A549 (cell line): ENCODE measurements around the gene TGIF1.

ENCODE experiments used
- BHLHE40 ChIP-seq: IDR thresholded peaks from 2 replicates; pipeline ENCODE4 v1.6.1; 2012; ENCODE audit warnings: low read depth, low read length, inconsistent platforms
- CHD2 ChIP-seq: fragments of 150-350 bp; IDR thresholded peaks from 2 replicates; pipeline ENCODE4 v1.6.1; 2014; ENCODE audit warnings: low read length; ENCODE audit not compliant: partially characterized antibody
- CHD4 ChIP-seq: fragments of 200-600 bp; sonication (generic); IDR thresholded peaks from 2 replicates; pipeline ENCODE4 v1.6.1; 2016; ENCODE audit warnings: antibody characterized with exemption, mild to moderate bottlenecking, borderline replicate concordance
- POLR2A ChIP-seq: IDR thresholded peaks from 2 replicates; pipeline ENCODE4 v1.6.1; 2012; ENCODE audit warnings: mild to moderate bottlenecking, low read length
- POLR2AphosphoS2 ChIP-seq: conservative IDR thresholded peaks from 2 replicates; pipeline ENCODE4 v1.6.1; 2012; ENCODE audit warnings: low read length, improper control_type of control experiment, inconsistent platforms
- RAD21 ChIP-seq, 2 experiments: fragments of >200 bp in 1 of 2; sonication (Bioruptor Twin) in 1 of 2; formaldehyde crosslinking in 1 of 2; IDR thresholded peaks in 1 of 2; conservative IDR thresholded peaks in 1 of 2; 2 replicates in 1 of 2; 3 replicates in 1 of 2; pipeline ENCODE4 v1.6.1; 2012 to 2018; ENCODE audit warnings: inconsistent platforms in 1 of 2
- ZC3H11A ChIP-seq: fragments of 450-650 bp; IDR thresholded peaks from 2 replicates; pipeline ENCODE4 v1.6.1; 2014; ENCODE audit warnings: antibody characterized with exemption, mild to moderate bottlenecking
- TF ChIP-seq, protein P1 (sequence below): fragments of 200-600 bp; sonication (generic); IDR thresholded peaks from 2 replicates; pipeline ENCODE4 v1.6.1; 2016; ENCODE audit warnings: antibody characterized with exemption, mild to moderate bottlenecking, moderate library complexity
- TF ChIP-seq, protein P2 (sequence below): fragments of >200 bp; sonication (Bioruptor Twin); formaldehyde crosslinking; IDR thresholded peaks from 3 replicates; pipeline ENCODE4 v1.5.1; 2016

- TF ChIP-seq, protein P1, sequence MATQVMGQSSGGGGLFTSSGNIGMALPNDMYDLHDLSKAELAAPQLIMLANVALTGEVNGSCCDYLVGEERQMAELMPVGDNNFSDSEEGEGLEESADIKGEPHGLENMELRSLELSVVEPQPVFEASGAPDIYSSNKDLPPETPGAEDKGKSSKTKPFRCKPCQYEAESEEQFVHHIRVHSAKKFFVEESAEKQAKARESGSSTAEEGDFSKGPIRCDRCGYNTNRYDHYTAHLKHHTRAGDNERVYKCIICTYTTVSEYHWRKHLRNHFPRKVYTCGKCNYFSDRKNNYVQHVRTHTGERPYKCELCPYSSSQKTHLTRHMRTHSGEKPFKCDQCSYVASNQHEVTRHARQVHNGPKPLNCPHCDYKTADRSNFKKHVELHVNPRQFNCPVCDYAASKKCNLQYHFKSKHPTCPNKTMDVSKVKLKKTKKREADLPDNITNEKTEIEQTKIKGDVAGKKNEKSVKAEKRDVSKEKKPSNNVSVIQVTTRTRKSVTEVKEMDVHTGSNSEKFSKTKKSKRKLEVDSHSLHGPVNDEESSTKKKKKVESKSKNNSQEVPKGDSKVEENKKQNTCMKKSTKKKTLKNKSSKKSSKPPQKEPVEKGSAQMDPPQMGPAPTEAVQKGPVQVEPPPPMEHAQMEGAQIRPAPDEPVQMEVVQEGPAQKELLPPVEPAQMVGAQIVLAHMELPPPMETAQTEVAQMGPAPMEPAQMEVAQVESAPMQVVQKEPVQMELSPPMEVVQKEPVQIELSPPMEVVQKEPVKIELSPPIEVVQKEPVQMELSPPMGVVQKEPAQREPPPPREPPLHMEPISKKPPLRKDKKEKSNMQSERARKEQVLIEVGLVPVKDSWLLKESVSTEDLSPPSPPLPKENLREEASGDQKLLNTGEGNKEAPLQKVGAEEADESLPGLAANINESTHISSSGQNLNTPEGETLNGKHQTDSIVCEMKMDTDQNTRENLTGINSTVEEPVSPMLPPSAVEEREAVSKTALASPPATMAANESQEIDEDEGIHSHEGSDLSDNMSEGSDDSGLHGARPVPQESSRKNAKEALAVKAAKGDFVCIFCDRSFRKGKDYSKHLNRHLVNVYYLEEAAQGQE = no peak
- TF ChIP-seq, protein P2, sequence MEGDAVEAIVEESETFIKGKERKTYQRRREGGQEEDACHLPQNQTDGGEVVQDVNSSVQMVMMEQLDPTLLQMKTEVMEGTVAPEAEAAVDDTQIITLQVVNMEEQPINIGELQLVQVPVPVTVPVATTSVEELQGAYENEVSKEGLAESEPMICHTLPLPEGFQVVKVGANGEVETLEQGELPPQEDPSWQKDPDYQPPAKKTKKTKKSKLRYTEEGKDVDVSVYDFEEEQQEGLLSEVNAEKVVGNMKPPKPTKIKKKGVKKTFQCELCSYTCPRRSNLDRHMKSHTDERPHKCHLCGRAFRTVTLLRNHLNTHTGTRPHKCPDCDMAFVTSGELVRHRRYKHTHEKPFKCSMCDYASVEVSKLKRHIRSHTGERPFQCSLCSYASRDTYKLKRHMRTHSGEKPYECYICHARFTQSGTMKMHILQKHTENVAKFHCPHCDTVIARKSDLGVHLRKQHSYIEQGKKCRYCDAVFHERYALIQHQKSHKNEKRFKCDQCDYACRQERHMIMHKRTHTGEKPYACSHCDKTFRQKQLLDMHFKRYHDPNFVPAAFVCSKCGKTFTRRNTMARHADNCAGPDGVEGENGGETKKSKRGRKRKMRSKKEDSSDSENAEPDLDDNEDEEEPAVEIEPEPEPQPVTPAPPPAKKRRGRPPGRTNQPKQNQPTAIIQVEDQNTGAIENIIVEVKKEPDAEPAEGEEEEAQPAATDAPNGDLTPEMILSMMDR = no peak
- TF ChIP-seq CHD2 (no peak), POLR2AphosphoS2 (no peak), ZC3H11A (no peak), POLR2A (no peak), BHLHE40 (no peak), CHD4 (no peak), RAD21 (conservative IDR thresholded peaks at IDR 0.05 in 1 of 2, IDR thresholded peaks at IDR 0.05 in 1 of 2) (no peak)
Measured at GRCh38 chr18:3495691-3496430, 45.9 kb downstream of the TGIF1 start.
